HEK293 (cell line): ENCODE results near the gene SYNGR1.

Experiments used
- CTCF ChIA-PET: fragments of 350-600 bp; formaldehyde crosslinking; extraction: SDS; loops from one replicate; lab custom pipeline; 2021; ENCODE audit warnings: antibody characterized with exemption; lab: Yijun Ruan, JAX
- POLR2A ChIA-PET: fragments of 300-600 bp; formaldehyde crosslinking; extraction: SDS; loops from one replicate; lab custom pipeline; 2020; ENCODE audit warnings: antibody characterized with exemption, inconsistent platforms; lab: Yijun Ruan, JAX
- H3K27ac ChIP-seq: fragments of 200-500 bp; sonication (Bioruptor generic); 2 replicates; pipeline ENCODE4 v1.5.1; 2014; ENCODE audit warnings: low read depth, low read length, control low read depth, inconsistent platforms; ENCODE audit errors: extremely low read depth
- H3K36me3 ChIP-seq, 2 experiments: fragments of 200-500 bp in 1 of 2; sonication (Bioruptor generic) in 1 of 2; 1 replicate in 1 of 2; 2 replicates in 1 of 2; pipeline ENCODE4 v1.5.1; 2014 to 2017; ENCODE audit warnings: inconsistent platforms in 2 of 2, low read length in 2 of 2; ENCODE audit not compliant: control insufficient read depth in 2 of 2, insufficient read depth in 1 of 2
- H3K4me1 ChIP-seq: fragments of 200-500 bp; sonication (Bioruptor generic); 2 replicates; pipeline ENCODE4 v1.5.1; 2014; ENCODE audit warnings: mild to moderate bottlenecking, low read length, inconsistent platforms; ENCODE audit not compliant: control insufficient read depth, insufficient read depth
- H3K4me3 ChIP-seq: 2 replicates; pipeline ENCODE4 v1.5.1; 2011; ENCODE audit warnings: low read depth, mild to moderate bottlenecking, control low read depth, low read length, moderate library complexity
- H3K9me3 ChIP-seq: fragments of 200-500 bp; sonication (Bioruptor generic); 2 replicates; pipeline ENCODE4 v1.5.1; 2014; ENCODE audit warnings: low read depth, low read length, inconsistent platforms; ENCODE audit not compliant: control insufficient read depth, insufficient read depth
- BCL11B ChIP-seq: fragments of 450-650 bp; formaldehyde crosslinking; IDR thresholded peaks from 2 replicates; pipeline ENCODE4 v1.5.1; 2016; ENCODE audit warnings: low read depth, missing biosample characterization, missing genetic modification characterization
- HOXA7 ChIP-seq: sonication (generic); formaldehyde crosslinking; IDR thresholded peaks from 2 replicates; pipeline ENCODE4 v1.8.1; 2022; ENCODE audit warnings: missing genetic modification reagents, borderline replicate concordance
- KLF17 ChIP-seq: fragments of 450-650 bp; formaldehyde crosslinking; IDR thresholded peaks from 2 replicates; pipeline ENCODE4 v1.5.1; 2016; ENCODE audit warnings: missing biosample characterization, missing genetic modification characterization
- PRDM1 ChIP-seq: fragments of 450-650 bp; formaldehyde crosslinking; IDR thresholded peaks from 2 replicates; pipeline ENCODE4; 2016; ENCODE audit warnings: missing biosample characterization, missing genetic modification characterization
- PRDM6 ChIP-seq: fragments of 450-650 bp; formaldehyde crosslinking; IDR thresholded peaks from 2 replicates; pipeline ENCODE4 v1.5.1; 2017; ENCODE audit warnings: missing biosample characterization, missing genetic modification characterization
- WT1 ChIP-seq: fragments of 450-650 bp; formaldehyde crosslinking; IDR thresholded peaks from 2 replicates; pipeline ENCODE4 v1.5.1; 2016; ENCODE audit warnings: missing biosample characterization, missing genetic modification characterization
- ZNF121 ChIP-seq: fragments of 450-650 bp; formaldehyde crosslinking; IDR thresholded peaks from 2 replicates; pipeline ENCODE4 v1.5.1; 2016; ENCODE audit warnings: missing biosample characterization, missing genetic modification characterization
- ZNF23 ChIP-seq: fragments of 450-650 bp; formaldehyde crosslinking; IDR thresholded peaks from 2 replicates; pipeline ENCODE4 v1.5.1; 2016; ENCODE audit warnings: missing biosample characterization, missing genetic modification characterization, borderline replicate concordance
- ZNF398 ChIP-seq: fragments of 450-650 bp; formaldehyde crosslinking; IDR thresholded peaks from 2 replicates; pipeline ENCODE4 v1.5.1; 2017; ENCODE audit warnings: missing biosample characterization, missing genetic modification characterization
- ZNF404 ChIP-seq: fragments of 450-650 bp; formaldehyde crosslinking; IDR thresholded peaks from 2 replicates; pipeline ENCODE4 v1.5.1; 2017; ENCODE audit warnings: missing biosample characterization, missing genetic modification characterization
- ZNF521 ChIP-seq: fragments of 450-650 bp; formaldehyde crosslinking; IDR thresholded peaks from 2 replicates; pipeline ENCODE4 v1.5.1; 2017; ENCODE audit warnings: missing biosample characterization, mild to moderate bottlenecking, missing genetic modification characterization
- ZNF561 ChIP-seq: fragments of 450-650 bp; IDR thresholded peaks from 2 replicates; pipeline ENCODE4 v1.5.1; 2018; ENCODE audit warnings: missing biosample characterization, missing genetic modification characterization, borderline replicate concordance
- ZNF596 ChIP-seq: fragments of 450-650 bp; IDR thresholded peaks from 2 replicates; pipeline ENCODE4 v1.5.0; 2018; ENCODE audit warnings: missing biosample characterization, mild to moderate bottlenecking, missing genetic modification characterization, moderate library complexity
- ZNF610 ChIP-seq: fragments of 450-650 bp; formaldehyde crosslinking; IDR thresholded peaks from 2 replicates; pipeline ENCODE4 v1.5.1; 2016; ENCODE audit warnings: missing biosample characterization, missing genetic modification characterization, borderline replicate concordance
- ZNF76 ChIP-seq: fragments of 450-650 bp; formaldehyde crosslinking; IDR thresholded peaks from 2 replicates; pipeline ENCODE4; 2016; ENCODE audit warnings: low read depth, missing biosample characterization, missing genetic modification characterization, borderline replicate concordance
- ZSCAN16 ChIP-seq: fragments of 450-650 bp; formaldehyde crosslinking; IDR thresholded peaks from 2 replicates; pipeline ENCODE4 v1.5.1; 2016; ENCODE audit warnings: missing biosample characterization, missing genetic modification characterization

Gene SYNGR1

GRCh38 chr22:39374801-39375200 lies 25.0 kb downstream of the SYNGR1 start (continued):
- TF ChIP-seq PRDM6 (tag by site-specific recombination) = no peak
- TF ChIP-seq ZNF23 = no peak
- no peak for TF ChIP-seq ZNF398
- TF ChIP-seq HOXA7 (CRISPR knock-in tag) = no peak
- TF ChIP-seq KLF17 (tag by site-specific recombination) = no peak
- no peak for TF ChIP-seq ZNF76 (tag by site-specific recombination)
- no peak for TF ChIP-seq WT1 (tag by site-specific recombination)

GRCh38 chr22:39375646-39376045 lies 25.9 kb downstream of the SYNGR1 start:
- peaks cover 0 to 39% of the 10 kb centered on the region in 2 experiments; a peak in 2 of 3 replicates for H3K36me3 ChIP-seq
- ChIA-PET POLR2A (no interaction called here), CTCF (no interaction called here)
- H3K4me1 ChIP-seq = no peaks in the 10 kb centered on the region
- H3K4me3 ChIP-seq = no peak overlapping the region
- H3K9me3 ChIP-seq = no peaks in the 10 kb centered on the region
- TF ChIP-seq ZNF596 (tag by site-specific recombination) (no peak), ZNF561 (tag by site-specific recombination) (no peak), ZNF610 (no peak), ZNF404 (tag by site-specific recombination) (no peak), BCL11B (tag by site-specific recombination) (no peak), ZNF121 (tag by site-specific recombination) (no peak), ZNF521 (tag by site-specific recombination) (no peak), ZSCAN16 (tag by site-specific recombination) (no peak)
- no peak overlapping the region for H3K27ac ChIP-seq

GRCh38 chr22:39379756-39380730 lies 30.3 kb downstream of the SYNGR1 start:
- no peak overlapping the region for H3K27ac ChIP-seq
- H3K36me3 ChIP-seq = peaks cover 0 to 30% of the 10 kb centered on the region in 2 experiments; a peak in 2 of 3 replicates
- no peak for TF ChIP-seq PRDM1 (tag by site-specific recombination)
- TF ChIP-seq ZNF121 (tag by site-specific recombination) = peak; percentile 89
- no peaks in the 10 kb centered on the region for H3K9me3 ChIP-seq
- H3K4me1 ChIP-seq = no peaks in the 10 kb centered on the region
- ChIA-PET CTCF (interaction anchor here (0.7 to 1.2 kb wide), 2 partner anchors 13 to 38 kb away, joined by 3 read pairs; no protein-coding TSS in a partner anchor), POLR2A (interaction anchor here (0.6 to 1.1 kb wide), 4 partner anchors 8 to 60 kb away, joined by 3 to 9 read pairs (median 4); partner anchors contain the start of genes RPL3 and TAB1)
- H3K4me3 ChIP-seq = no peak overlapping the region
